ENCODE results near the gene RFPL4A. TPM values are rescaled to one million over a fixed set of nuclear protein-coding genes. Genes with fewer than 3 reads are reported as not detected.

The RFPL4A gene
- total and polyA plus RNA-seq, 2 of the 8 experiments (the other 6 are each of a cell fraction or from before 2014, with no cell fraction given): not detected

- no peak overlapping the region for H3K56ac ChIP-seq (replicated peaks; ENCODE audit: insufficient read length, low read depth, low read length)
- no peak overlapping the region for H4K8ac ChIP-seq (ENCODE audit: extremely low read depth, insufficient read depth, low read length)
- H2BK12ac ChIP-seq (ENCODE audit: low read depth, low read length): no peak overlapping the region
- H3K79me1 ChIP-seq (ENCODE audit: low read depth, low read length): no peaks in the 10 kb centered on the region
- no peaks in the 10 kb centered on the region for H4K20me1 ChIP-seq (replicated peaks in 1 of 2; ENCODE audit: control insufficient read depth in 1 of 2, insufficient read depth in 2 of 2, low read length in 2 of 2)
- H3K18ac ChIP-seq (ENCODE audit: extremely low read depth, low read length): no peak overlapping the region
- no peak overlapping the region for H3K27ac ChIP-seq (ENCODE audit: low read depth, low read length)
- peaks cover 66 to 84% of the 10 kb centered on the region in 2 experiments for H3K9me3 ChIP-seq (ENCODE audit: insufficient read depth in 2 of 2, low read depth in 1 of 2, low read length in 1 of 2)
- FAIRE-seq (no peak), DNase-seq (ENCODE audit: low read depth in 1 of 2, low spot score in 2 of 2) (no peak)
- no peaks in the 10 kb centered on the region for H3K79me2 ChIP-seq (ENCODE audit: control insufficient read depth in 1 of 2, insufficient read depth in 2 of 2, low read length in 2 of 2)
- TF ChIP-seq ATF2 (IDR thresholded peaks at IDR 0.05; ENCODE audit: low read length): no peak
- TF ChIP-seq CHD2 (IDR thresholded peaks at IDR 0.05; ENCODE audit: low read length): no peak
- no peak for TF ChIP-seq MAFK (IDR thresholded peaks at IDR 0.05; ENCODE audit: low read depth, low read length)
- no peak for TF ChIP-seq YY1 (IDR thresholded peaks at IDR 0.05; ENCODE audit: low read depth, low read length)
- TF ChIP-seq KDM5A (IDR thresholded peaks at IDR 0.05; ENCODE audit: low read length): no peak
- ChIA-PET POLR2A (ENCODE audit: partially characterized antibody) (no interaction called here), CTCF (ENCODE audit: partially characterized antibody) (no interaction called here)
- H2BK5ac ChIP-seq (ENCODE audit: low read depth, low read length): no peak overlapping the region
- H3K23me2 ChIP-seq (ENCODE audit: low read depth, low read length): no peaks in the 10 kb centered on the region
- no peak overlapping the region for H4K91ac ChIP-seq (replicated peaks; ENCODE audit: insufficient read length, low read length)
- H2AFZ ChIP-seq (ENCODE audit: low read length): no peak overlapping the region
- no peak overlapping the region for H3K23ac ChIP-seq (ENCODE audit: insufficient read length)
- H3K14ac ChIP-seq (ENCODE audit: insufficient read length): no peak overlapping the region
- 64% methylated on average over 7 of the region's 7 CpGs; no CpG with 5 or more reads in 1 of the 2 experiments for WGBS, 2 experiments (ENCODE audit: extremely low coverage in 1 of 2, insufficient coverage in 1 of 2, insufficient read length in 1 of 2, insufficient replicate concordance in 2 of 2, low coverage in 1 of 2, low lambda C conversion rate in 2 of 2, missing lambda C conversion rate in 1 of 2)
- no peak overlapping the region for H2AK5ac ChIP-seq (ENCODE audit: low read depth, low read length)
- peaks cover 0 to 1% (median 0%) of the 10 kb centered on the region in 4 experiments; a peak in 1 of 7 replicates for H3K27me3 ChIP-seq (replicated peaks in 1 of 4; ENCODE audit: control insufficient read depth in 3 of 4, extremely low read depth in 1 of 4, insufficient read depth in 3 of 4, low read length in 3 of 4)
- H3K9ac ChIP-seq (replicated peaks in 1 of 4; ENCODE audit: extremely low read depth in 1 of 4, low read depth in 3 of 4, low read length in 3 of 4): no peak overlapping the region
- no peak overlapping the region for H3K4me2 ChIP-seq (ENCODE audit: insufficient read depth in 1 of 2, low read depth in 2 of 2, low read length in 2 of 2)
- H2BK15ac ChIP-seq (ENCODE audit: low read length): no peak overlapping the region
- no peak overlapping the region for H3K4me3 ChIP-seq (ENCODE audit: extremely low read depth in 1 of 4, insufficient read depth in 2 of 4, low read depth in 3 of 4, low read length in 4 of 4)
- no peaks in the 10 kb centered on the region for H3K4me1 ChIP-seq (replicated peaks in 1 of 4; ENCODE audit: control insufficient read depth in 3 of 4, insufficient read depth in 4 of 4, low read length in 3 of 4)
- H3K4ac ChIP-seq (replicated peaks; ENCODE audit: insufficient read length, low read depth, low read length): no peak overlapping the region
- H2BK20ac ChIP-seq (ENCODE audit: low read length): no peak overlapping the region
- H4K5ac ChIP-seq (ENCODE audit: insufficient read length, low read depth, low read length): no peak overlapping the region
- no peaks in the 10 kb centered on the region for H3K36me3 ChIP-seq (ENCODE audit: control insufficient read depth in 2 of 4, insufficient read depth in 4 of 4, low read length in 3 of 4)
- no peak overlapping the region for H2BK120ac ChIP-seq (replicated peaks; ENCODE audit: low read depth, low read length)
Observed at GRCh38 chr19:55801416-55801815, 42.5 kb downstream of the RFPL4A start.

All from H1 (cell line).